Trophoblast cell (in vitro differentiated cells and primary cell): ENCODE results near the gene PEDS1.

Experiments
- DNase-seq, 2 donors: peaks; one replicate each; pipeline ENCODE4 v3.0.0-alpha.2; 2016
- H2AFZ ChIP-seq: 2 replicates; pipeline ENCODE4 v1.6.1; 2013; ENCODE audit warnings: low read length, moderate library complexity, mild to moderate bottlenecking; ENCODE audit not compliant: insufficient read depth, poor library complexity
- H2AK5ac ChIP-seq: 2 replicates; pipeline ENCODE4 v1.6.1; 2013; ENCODE audit warnings: mild to moderate bottlenecking, low read length
- H2BK120ac ChIP-seq: 2 replicates; pipeline ENCODE4 v1.6.1; 2013; ENCODE audit warnings: low read length, mild to moderate bottlenecking, moderate library complexity; ENCODE audit not compliant: insufficient read depth, poor library complexity
- H2BK12ac ChIP-seq: 2 replicates; pipeline ENCODE4 v1.6.1; 2013; ENCODE audit warnings: mild to moderate bottlenecking, low read length, moderate library complexity
- H2BK5ac ChIP-seq: 2 replicates; pipeline ENCODE4 v1.6.1; 2013; ENCODE audit warnings: low read length, low read depth, moderate library complexity, mild to moderate bottlenecking; ENCODE audit not compliant: poor library complexity
- H3K14ac ChIP-seq: 2 replicates; pipeline ENCODE4 v1.6.1; 2013; ENCODE audit warnings: mild to moderate bottlenecking, low read length
- H3K18ac ChIP-seq: 2 replicates; pipeline ENCODE4 v1.6.1; 2013; ENCODE audit warnings: mild to moderate bottlenecking, low read length
- H3K23ac ChIP-seq: 2 replicates; pipeline ENCODE4 v1.6.1; 2013; ENCODE audit warnings: low read length
- H3K27ac ChIP-seq: 2 replicates; pipeline ENCODE4 v1.5.1; 2013; ENCODE audit warnings: low read depth, mild to moderate bottlenecking, inconsistent platforms, low read length, moderate library complexity
- H3K27me3 ChIP-seq: 2 replicates; pipeline ENCODE4 v1.6.1; 2013; ENCODE audit warnings: inconsistent platforms, mild to moderate bottlenecking, low read length, moderate library complexity; ENCODE audit not compliant: insufficient read depth
- H3K36me3 ChIP-seq, 2 experiments: 1 replicate in 1 of 2; 2 replicates in 1 of 2; pipeline ENCODE4 v1.6.1; 2013; ENCODE audit warnings: low read length in 2 of 2, mild to moderate bottlenecking in 2 of 2, moderate library complexity in 1 of 2; ENCODE audit not compliant: insufficient read depth in 2 of 2, control insufficient read depth in 1 of 2
- H3K4ac ChIP-seq: 2 replicates; pipeline ENCODE4 v1.6.1; 2013; ENCODE audit warnings: low read depth, mild to moderate bottlenecking, low read length, moderate library complexity
- H3K4me1 ChIP-seq, 2 experiments: 1 replicate in 1 of 2; 2 replicates in 1 of 2; pipeline ENCODE4 v1.6.1; 2013; ENCODE audit warnings: low read length in 2 of 2, mild to moderate bottlenecking in 2 of 2, moderate library complexity in 1 of 2; ENCODE audit not compliant: insufficient read depth in 2 of 2, control insufficient read depth in 1 of 2
- H3K4me2 ChIP-seq: 2 replicates; pipeline ENCODE4 v1.6.1; 2013; ENCODE audit warnings: inconsistent platforms, mild to moderate bottlenecking, low read length, moderate library complexity
- H3K4me3 ChIP-seq: 2 replicates; pipeline ENCODE4 v1.5.1; 2013; ENCODE audit warnings: mild to moderate bottlenecking, low read depth, low read length, inconsistent platforms
- H3K79me1 ChIP-seq: one replicate; pipeline ENCODE4 v1.6.1; 2013; ENCODE audit warnings: low read length
- H3K79me2 ChIP-seq: 2 replicates; pipeline ENCODE4 v1.6.1; 2013; ENCODE audit warnings: low read length, mild to moderate bottlenecking; ENCODE audit not compliant: control insufficient read depth, insufficient read depth, poor library complexity
- H3K9ac ChIP-seq: 2 replicates; pipeline ENCODE4 v1.6.1; 2013; ENCODE audit warnings: mild to moderate bottlenecking, low read length
- H3K9me3 ChIP-seq: 2 replicates; pipeline ENCODE4 v1.6.1; 2013; ENCODE audit warnings: low read depth, mild to moderate bottlenecking, control low read depth, inconsistent platforms, low read length; ENCODE audit not compliant: insufficient read depth
- H4K12ac ChIP-seq: 2 replicates; pipeline ENCODE4 v1.6.1; 2013; ENCODE audit warnings: low read depth, mild to moderate bottlenecking, low read length, moderate library complexity
- H4K8ac ChIP-seq: 2 replicates; pipeline ENCODE4 v1.6.1; 2013; ENCODE audit warnings: low read depth, mild to moderate bottlenecking, low read length, moderate library complexity
- H4K91ac ChIP-seq: one replicate; pipeline ENCODE4 v1.6.1; 2013; ENCODE audit warnings: low read depth, mild to moderate bottlenecking, low read length, moderate library complexity
- WGBS: extraction: QIAGEN DNeasy Blood & Tissue Kit; methylation state at CpG from one replicate; pipeline ENCODE4 v1.1.7; 2013; ENCODE audit warnings: missing lambda C conversion rate; ENCODE audit not compliant: insufficient read length, insufficient coverage; ENCODE audit errors: extremely low coverage; 5-methylcytosine and 5-hydroxymethylcytosine counted together

Gene PEDS1

DNA sequence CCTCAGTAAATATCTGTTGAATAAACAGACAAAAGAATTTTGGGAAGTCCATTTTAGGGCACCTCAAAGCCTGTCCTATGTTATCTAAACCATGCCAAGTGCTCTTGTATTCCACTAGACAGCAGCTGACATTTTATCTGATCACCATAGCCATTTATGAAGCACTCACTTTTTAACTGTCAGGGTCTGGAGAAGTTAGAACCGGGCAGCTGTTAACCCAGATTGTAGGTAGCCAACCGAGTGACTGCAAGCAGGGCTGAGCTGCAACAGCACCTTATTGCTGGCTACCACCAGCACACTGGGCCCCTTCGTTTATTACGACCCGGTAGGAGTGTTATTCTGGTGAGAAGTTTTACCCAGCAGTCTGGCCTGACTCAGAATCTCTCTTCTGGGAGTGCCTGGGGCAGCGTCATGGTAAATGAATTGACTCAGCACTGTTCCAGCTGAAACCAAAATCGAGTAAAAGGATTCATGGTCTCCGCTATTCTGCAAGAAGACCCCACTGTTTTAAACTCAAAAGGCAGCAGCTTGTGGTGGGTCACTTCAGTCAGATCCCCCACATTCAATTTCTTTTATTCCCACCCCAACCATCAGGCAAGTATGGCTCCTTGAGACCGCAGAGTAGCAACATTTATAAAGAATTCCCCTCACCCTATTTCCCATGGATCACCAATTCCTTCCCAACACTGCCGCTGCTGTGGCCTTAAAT lies 42.2 kb downstream of the PEDS1 start:
- Histone ChIP-seq H2AK5ac (peak overlapping the region; percentile 46), H3K23ac (no peak overlapping the region), H3K9me3 (no peaks in the 10 kb centered on the region), H3K79me1 (peaks cover 24% of the 10 kb centered on the region), H3K4ac (peak overlapping the region; percentile 100), H3K4me1 (peaks cover 36 to 48% of the 10 kb centered on the region in 2 experiments), H3K14ac (no peak overlapping the region), H3K4me3 (peak overlapping the region; percentile 32), H4K91ac (peak overlapping the region; percentile 65), H3K9ac (peak overlapping the region; percentile 97), H3K27me3 (no peaks in the 10 kb centered on the region), H3K4me2 (peak overlapping the region; percentile 77), H2AFZ (no peak overlapping the region), H3K18ac (no peak overlapping the region), H4K12ac (no peak overlapping the region), H2BK5ac (peak overlapping the region; percentile 7), H2BK120ac (no peak overlapping the region), H2BK12ac (peak overlapping the region; percentile 61), H3K79me2 (peaks cover 28% of the 10 kb centered on the region), H3K36me3 (peaks cover 0 to 8% of the 10 kb centered on the region in 2 experiments), H3K27ac (peak overlapping the region; percentile 81), H4K8ac (no peak overlapping the region)
- DNase-seq: peak; percentile 73 to 74
- no CpG with 5 or more reads among the region's 10 CpGs for WGBS

DNA sequence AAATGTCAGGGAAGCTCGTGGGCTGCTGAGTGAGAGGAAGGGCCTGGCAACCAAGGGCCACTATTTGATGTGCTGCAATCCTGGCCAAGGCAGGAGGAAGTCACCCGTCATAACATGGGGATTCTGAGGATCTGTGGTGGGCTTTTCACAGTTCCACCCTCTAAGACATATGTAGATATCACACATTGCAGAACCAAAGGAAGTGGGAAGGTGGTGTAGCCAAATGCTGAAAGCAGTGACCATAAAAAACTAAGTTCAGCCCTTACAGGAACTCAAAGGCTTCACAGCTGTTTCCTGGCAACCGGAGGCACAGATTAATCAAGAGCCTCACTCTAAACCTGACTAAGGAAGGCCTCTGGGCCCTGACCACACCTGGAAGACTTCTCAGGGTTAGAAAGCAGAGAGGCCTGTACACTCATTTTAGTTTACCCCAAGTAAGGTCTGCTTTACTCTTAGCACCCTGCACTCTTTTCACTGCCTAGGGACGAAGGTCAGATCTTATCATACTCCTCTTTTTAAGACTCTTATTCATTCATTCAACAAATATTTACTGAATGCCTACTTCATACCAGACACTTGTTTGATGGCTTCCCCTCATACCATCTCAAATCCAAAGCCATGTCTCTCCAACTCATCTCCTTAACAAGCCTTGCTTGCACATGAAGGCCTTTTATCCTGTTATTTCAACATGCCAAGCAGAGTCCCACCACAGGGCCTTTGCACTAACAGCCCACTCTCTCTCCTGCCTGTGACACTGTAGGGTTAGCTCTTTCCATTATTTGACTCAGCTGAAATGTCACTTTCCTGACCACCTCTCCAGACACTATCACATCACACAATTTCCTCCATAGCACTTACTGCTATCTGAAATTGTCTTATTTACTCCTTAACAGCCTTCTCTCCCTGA lies 43.1 kb downstream of the PEDS1 start:
- H3K4ac ChIP-seq: peak overlapping the region; percentile 57
- H2BK120ac ChIP-seq: no peak overlapping the region
- peak; percentile 81 to 87 for DNase-seq
- no peak overlapping the region for H2BK12ac ChIP-seq
- no peak overlapping the region for H2AFZ ChIP-seq
- H3K4me2 ChIP-seq: peak overlapping the region; percentile 2
- H2BK5ac ChIP-seq: peak overlapping the region; percentile 10
- H3K9me3 ChIP-seq: no peaks in the 10 kb centered on the region
- H3K9ac ChIP-seq: no peak overlapping the region
- H3K23ac ChIP-seq: no peak overlapping the region
- no peaks in the 10 kb centered on the region for H3K27me3 ChIP-seq
- H3K14ac ChIP-seq: no peak overlapping the region
- peaks cover 0 to 8% of the 10 kb centered on the region in 2 experiments for H3K36me3 ChIP-seq
- WGBS: no CpG with 5 or more reads among the region's 4 CpGs
- peaks cover 31% of the 10 kb centered on the region for H3K79me2 ChIP-seq
- H3K27ac ChIP-seq: peak overlapping the region; percentile 81
- H2AK5ac ChIP-seq: no peak overlapping the region
- no peak overlapping the region for H4K8ac ChIP-seq
- H3K79me1 ChIP-seq: peaks cover 21% of the 10 kb centered on the region
- H3K4me3 ChIP-seq: no peak overlapping the region
- no peak overlapping the region for H3K18ac ChIP-seq
- no peak overlapping the region for H4K12ac ChIP-seq
- no peak overlapping the region for H4K91ac ChIP-seq
- H3K4me1 ChIP-seq: peaks cover 36 to 47% of the 10 kb centered on the region in 2 experiments

DNA sequence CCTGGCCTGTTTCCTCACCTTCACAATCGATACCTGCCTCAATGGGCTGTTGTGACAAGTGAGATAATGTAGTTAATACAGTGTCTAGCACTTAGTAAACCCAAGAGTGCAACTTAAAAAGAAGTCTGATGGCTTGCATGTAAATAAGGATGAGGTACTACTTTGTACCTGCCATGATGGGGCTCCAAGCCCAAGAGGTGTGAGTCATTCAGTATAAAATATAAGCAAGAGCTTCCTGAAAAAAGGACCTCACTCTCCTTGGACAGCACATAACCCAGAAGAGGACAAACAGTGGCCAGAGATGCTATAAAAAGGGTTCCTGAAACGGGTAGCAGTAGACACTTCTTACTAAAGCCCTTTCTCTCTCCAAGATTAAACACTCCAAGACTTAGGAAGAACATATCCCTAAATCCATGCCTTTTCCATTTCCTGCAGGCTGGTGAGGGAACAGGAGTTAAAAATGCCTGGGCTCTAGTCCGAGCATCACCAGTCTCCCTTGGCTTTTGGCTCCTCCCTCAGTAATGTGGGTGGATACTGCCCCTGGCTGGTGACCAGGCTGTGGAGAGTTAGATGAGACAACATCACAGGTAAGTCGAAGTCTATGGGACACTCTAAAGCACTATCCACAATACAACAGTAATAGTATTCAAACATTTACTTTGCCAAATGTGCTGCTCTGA lies 44.8 kb downstream of the PEDS1 start:
- H3K14ac ChIP-seq: no peak overlapping the region
- no peak overlapping the region for H3K4me3 ChIP-seq
- DNase-seq: peak in 1 of 2 donors; percentile 23
- no peak overlapping the region for H4K8ac ChIP-seq
- peaks cover 0 to 8% of the 10 kb centered on the region in 2 experiments for H3K36me3 ChIP-seq
- H3K27me3 ChIP-seq: no peaks in the 10 kb centered on the region
- H2AFZ ChIP-seq: no peak overlapping the region
- no peak overlapping the region for H4K12ac ChIP-seq
- no peak overlapping the region for H3K4me2 ChIP-seq
- no peak overlapping the region for H2BK120ac ChIP-seq
- no peak overlapping the region for H2BK12ac ChIP-seq
- no peak overlapping the region for H3K18ac ChIP-seq
- WGBS: no CpG with 5 or more reads among the region's 4 CpGs
- H3K4me1 ChIP-seq: peaks cover 33 to 42% of the 10 kb centered on the region in 2 experiments
- no peak overlapping the region for H3K23ac ChIP-seq
- no peak overlapping the region for H2AK5ac ChIP-seq
- peak overlapping the region; percentile 98 for H3K4ac ChIP-seq
- peaks cover 22% of the 10 kb centered on the region for H3K79me1 ChIP-seq
- no peak overlapping the region for H4K91ac ChIP-seq
- H2BK5ac ChIP-seq: no peak overlapping the region
- peaks cover 31% of the 10 kb centered on the region for H3K79me2 ChIP-seq
- H3K9ac ChIP-seq: no peak overlapping the region
- H3K9me3 ChIP-seq: no peaks in the 10 kb centered on the region
- peak overlapping the region; percentile 3 for H3K27ac ChIP-seq

DNA sequence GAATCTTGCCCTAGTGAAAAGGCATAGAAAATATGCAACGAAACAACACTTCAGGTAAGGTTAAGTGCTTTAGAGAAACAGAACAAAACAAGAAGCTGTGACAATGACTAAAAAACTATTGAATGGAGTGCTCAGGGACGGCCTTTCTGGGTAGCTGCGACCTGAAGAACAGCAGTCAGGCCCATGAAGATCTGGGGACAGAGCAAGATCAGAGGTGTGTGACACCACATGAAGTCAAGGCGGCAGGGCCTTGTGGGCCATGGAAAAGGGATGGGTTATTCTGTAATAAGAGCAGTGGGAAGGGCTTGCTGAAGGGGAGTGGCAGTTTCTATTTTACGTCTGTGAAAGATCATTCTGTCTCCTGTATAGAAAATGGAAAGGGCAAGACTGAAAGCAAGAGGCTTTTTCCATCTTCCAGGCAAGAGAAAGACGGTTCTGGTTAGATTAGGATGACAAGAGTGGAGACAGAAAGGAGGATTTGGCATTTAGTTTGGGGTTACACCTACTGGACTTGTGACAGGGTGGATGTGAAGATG lies 45.7 kb downstream of the PEDS1 start:
- no peak overlapping the region for H3K23ac ChIP-seq
- H3K27me3 ChIP-seq: no peaks in the 10 kb centered on the region
- no peak overlapping the region for H3K9ac ChIP-seq
- H3K79me2 ChIP-seq: peaks cover 31% of the 10 kb centered on the region
- WGBS: no CpG with 5 or more reads among the region's 6 CpGs
- H2AK5ac ChIP-seq: no peak overlapping the region
- peak overlapping the region; percentile 98 for H3K4ac ChIP-seq
- no peak overlapping the region for H2AFZ ChIP-seq
- no peak overlapping the region for H3K27ac ChIP-seq
- no peak for DNase-seq
- H3K79me1 ChIP-seq: peaks cover 21% of the 10 kb centered on the region
- peaks cover 0 to 8% of the 10 kb centered on the region in 2 experiments for H3K36me3 ChIP-seq
- no peak overlapping the region for H3K4me2 ChIP-seq
- no peak overlapping the region for H4K8ac ChIP-seq
- no peak overlapping the region for H2BK5ac ChIP-seq
- no peak overlapping the region for H4K12ac ChIP-seq
- H2BK12ac ChIP-seq: no peak overlapping the region
- H3K9me3 ChIP-seq: no peaks in the 10 kb centered on the region
- H3K4me1 ChIP-seq: peaks cover 37 to 47% of the 10 kb centered on the region in 2 experiments
- H3K14ac ChIP-seq: no peak overlapping the region
- H2BK120ac ChIP-seq: no peak overlapping the region
- no peak overlapping the region for H3K4me3 ChIP-seq
- no peak overlapping the region for H4K91ac ChIP-seq
- no peak overlapping the region for H3K18ac ChIP-seq
